ENCODE results near the gene CTDSP2.
A peak's percentile ranks its signal among the peaks of the same experiment; 100 is the strongest.
"Not testable (repeated sequence)": the region's sequence is repeated elsewhere in the genome, so short reads cannot be mapped to it uniquely, and the experiment has no call there.

CTDSP2 gene

GRCh38 chr12:57820119-57820518 lies 26.4 kb downstream of the CTDSP2 start:
- peak in 1 of 10 donors; percentile 30 for DNase-seq
- intact Hi-C loops (cut with DNase I): not testable (repeated sequence)

DNA sequence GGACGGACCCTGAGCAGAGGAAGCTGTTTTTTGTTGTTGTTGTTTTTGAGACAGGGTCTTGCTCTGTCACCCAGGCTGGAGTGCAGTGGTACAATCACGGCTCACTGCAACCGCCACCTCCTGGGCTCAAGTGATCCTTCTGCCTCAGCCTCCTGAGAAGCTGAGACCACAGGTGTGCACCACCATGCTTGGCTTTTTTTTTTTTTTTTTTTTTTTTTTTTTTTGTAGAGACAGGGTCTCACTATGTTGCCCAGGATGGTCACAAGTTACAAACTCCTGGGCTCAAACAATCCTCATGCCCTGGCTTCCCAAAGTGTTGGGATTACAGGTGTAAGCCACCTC lies 28.6 kb downstream of the CTDSP2 start:
- peak in 1 of 10 donors; percentile 57 for DNase-seq
- intact Hi-C loops (cut with DNase I): not testable (repeated sequence)

GRCh38 chr12:57817261-57817989 lies 29.1 kb downstream of the CTDSP2 start:
- intact Hi-C loops (cut with DNase I): no loop called here
- peak in 1 of 10 donors; percentile 49 for DNase-seq

- intact Hi-C loops (cut with DNase I): no loop called here
- DNase-seq: peak in 1 of 10 donors; percentile 43
Observed at GRCh38 chr12:57816855-57817151, 29.7 kb downstream of the CTDSP2 start.

GRCh38 chr12:57816001-57816854 lies 30.3 kb downstream of the CTDSP2 start:
- DNase-seq: peak in 1 of 10 donors; percentile 25
- intact Hi-C loops (cut with DNase I): no loop called here

DNA sequence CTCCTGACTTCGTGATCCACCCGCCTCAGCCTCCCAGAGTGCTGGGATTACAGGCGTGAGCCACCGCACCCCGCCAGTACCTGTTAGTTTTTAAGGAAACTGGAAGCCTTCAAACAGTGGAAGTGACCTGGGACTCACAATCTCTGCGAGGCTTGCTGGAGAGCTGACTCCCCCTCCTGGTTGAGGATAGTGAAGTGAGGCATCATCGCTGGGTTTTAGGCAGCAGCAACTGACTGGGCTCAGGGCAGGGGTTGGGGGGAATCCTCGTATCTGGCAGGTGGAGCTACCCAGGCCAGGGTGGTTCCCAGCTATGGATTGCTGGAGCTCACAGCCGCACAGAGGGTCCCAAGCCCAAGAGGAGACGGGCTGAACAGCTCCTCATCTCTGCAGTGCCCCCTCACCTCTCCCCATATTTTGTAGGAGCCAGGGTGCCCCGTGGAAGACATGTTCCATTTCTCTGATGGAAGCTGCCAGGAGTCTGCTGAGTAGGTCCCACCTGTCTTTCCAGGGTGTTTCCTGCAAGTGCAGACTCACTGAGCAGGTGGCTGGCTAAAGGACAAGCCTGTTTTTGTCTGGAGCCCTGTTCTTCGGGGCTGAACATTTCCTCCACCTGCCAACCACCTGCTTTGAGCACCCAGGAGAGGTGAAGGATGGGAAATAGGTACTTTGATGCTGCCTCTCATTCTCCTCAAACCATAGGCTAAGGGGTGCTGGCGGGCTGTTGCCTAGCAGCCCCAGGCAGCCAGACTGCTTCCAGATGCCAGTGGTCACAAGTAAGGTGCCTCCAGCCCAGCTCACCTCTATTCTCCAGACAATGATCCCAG lies 31.1 kb downstream of the CTDSP2 start:
- DNase-seq: peak in 1 of 10 donors; percentile 75
- intact Hi-C loops (cut with DNase I): no loop called here

DNA sequence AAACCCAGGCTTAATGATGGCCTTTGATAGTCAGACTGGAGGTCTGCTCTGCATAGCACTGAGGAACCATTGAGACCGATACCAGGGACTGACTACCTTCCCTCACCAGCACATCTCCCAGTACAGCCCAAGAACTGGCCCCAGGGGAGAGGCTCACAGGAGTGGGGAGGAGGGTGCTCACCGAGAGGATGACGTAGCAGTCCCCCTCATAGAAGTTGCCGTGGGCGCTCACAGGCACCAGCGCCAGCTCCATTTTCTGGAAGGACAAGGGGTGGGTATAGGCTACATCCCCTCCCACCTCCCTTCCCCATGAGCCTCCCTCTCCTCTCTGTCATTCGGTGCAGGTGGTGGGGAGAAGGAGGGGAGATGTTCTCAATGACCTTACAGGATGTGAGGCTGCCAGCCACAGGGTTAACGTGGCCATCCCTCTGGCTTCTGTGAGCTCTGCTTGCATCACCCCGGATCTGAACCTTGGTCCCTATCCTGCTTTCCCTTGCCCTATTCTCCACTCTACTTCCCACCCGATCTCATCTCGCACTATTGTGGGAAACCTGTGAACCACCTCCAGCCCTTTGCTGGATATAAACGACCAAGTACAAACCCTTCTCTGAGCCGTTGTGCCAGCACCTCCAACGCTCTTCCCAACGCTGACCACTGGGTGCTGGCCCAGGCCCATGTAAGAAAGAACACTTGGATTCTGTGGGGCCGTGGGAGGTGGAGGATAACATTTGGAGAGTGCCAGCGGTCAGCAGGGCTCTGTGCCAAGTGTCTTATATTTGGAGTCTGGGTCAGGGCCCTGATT lies 32.4 kb downstream of the CTDSP2 start:
- intact Hi-C loops (cut with DNase I): no loop called here
- peak in 1 of 10 donors; percentile 84 for DNase-seq

- DNase-seq: peak in 1 of 10 donors; percentile 61
- intact Hi-C loops (cut with DNase I): no loop called here
Observed at GRCh38 chr12:57813111-57813970, 33.2 kb downstream of the CTDSP2 start.

- peak in 1 of 10 donors; percentile 53 for DNase-seq
Observed at GRCh38 chr12:57811028-57811755, 35.3 kb downstream of the CTDSP2 start.

DNA sequence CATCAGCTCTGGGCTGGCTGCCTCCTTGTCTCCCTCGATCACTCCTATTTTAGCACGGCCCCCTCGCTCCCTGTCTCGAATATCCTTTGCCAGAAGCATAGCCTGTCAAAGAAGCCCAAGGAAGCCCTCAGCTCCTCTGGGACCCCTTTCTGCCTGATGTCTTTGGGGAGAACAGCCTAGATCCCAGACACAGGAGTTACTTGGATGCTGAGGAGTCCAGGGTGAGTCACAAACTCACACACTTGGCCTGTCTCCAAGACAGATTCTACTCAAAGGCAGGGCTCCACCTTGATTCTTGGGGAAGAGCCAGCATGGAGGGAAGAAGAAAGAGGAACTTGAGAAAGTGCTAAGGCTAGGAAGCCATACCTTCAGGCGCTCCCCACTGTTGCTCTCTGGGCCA lies 36.1 kb downstream of the CTDSP2 start:
- intact Hi-C loops (cut with DNase I): no loop called here
- DNase-seq: peak in 1 of 10 donors; percentile 25

More at GRCh38 chr12:57811028-57811755, 35.3 kb downstream of the CTDSP2 start:
- intact Hi-C loops (cut with DNase I): no loop called here

DNA sequence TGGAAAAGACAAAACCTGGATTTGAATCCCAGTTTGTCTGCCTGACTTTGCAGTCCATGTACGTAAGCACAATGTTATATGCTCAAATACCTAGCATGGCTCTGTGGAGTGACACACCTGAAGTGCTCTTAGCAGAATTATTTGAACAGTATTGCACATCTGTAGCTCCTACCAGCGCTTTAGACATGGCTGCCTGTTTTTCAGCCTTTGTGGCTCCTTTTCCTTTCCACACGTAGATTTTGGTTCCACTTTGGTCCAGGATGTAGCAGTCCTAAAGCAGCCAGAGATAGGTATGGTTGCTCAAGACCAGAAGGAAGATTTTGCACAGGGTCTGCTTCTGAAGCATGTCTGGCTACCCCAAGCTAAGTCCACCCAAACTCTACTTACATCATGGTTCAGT lies 37.1 kb downstream of the CTDSP2 start:
- DNase-seq: no peak
- intact Hi-C loops (cut with DNase I): no loop called here

DNA sequence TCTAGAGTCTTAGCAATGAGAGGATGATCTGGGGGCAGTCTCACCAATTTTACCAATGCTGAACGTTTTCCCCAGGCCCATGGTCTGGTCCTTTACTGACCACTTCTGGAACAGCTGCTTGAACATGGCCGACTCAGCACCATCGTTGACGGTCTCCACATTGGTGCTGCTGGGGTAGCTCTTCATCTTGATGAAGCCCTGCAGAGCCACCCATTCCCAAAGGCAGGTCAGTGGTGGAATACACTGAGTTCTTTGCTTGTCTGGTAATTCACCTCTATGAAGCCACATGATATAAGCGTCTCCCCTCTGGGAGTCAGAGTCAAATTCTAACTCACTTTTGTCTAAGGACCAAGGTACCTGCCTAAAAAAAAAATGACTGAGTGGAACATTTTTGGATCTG lies 38.2 kb downstream of the CTDSP2 start:
- DNase-seq: peak in 1 of 10 donors; percentile 57
- intact Hi-C loops (cut with DNase I): no loop called here

GRCh38 chr12:57807285-57807684 lies 39.2 kb downstream of the CTDSP2 start:
- DNase-seq: peak in 1 of 10 donors; percentile 40
- intact Hi-C loops (cut with DNase I): no loop called here

GRCh38 chr12:57806677-57807076 lies 39.9 kb downstream of the CTDSP2 start:
- intact Hi-C loops (cut with DNase I): no loop called here
- DNase-seq: no peak

DNA sequence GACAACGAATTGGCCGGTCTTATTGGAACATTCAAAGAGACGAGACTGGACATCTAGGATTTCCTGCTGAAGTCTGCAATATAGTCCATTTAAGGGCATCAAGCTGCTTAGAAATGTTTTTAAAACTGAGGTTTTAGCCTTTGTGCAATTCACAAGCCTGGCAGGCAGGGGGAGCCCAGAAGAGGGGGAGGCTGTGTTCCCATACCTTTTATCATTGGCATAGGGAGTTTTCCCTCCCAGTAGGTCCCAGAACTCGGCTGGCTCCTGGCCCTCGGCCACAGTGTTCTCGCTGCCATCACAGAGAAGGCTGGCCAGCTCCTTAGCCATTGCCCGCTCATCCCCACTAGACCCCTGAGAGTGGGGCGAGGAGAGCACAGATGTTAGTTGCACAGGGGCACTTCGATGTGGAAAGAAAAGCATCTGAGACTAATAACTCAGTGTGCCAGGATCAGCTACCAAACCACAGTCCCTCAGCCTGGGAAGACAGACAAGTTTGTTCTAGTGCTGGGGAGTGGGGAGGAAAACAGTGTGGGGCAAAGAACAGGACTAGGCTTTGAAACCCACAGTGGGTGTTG lies 43.1 kb downstream of the CTDSP2 start:
- intact Hi-C loops (cut with DNase I): no loop called here
- DNase-seq: peak in 5 of 10 donors; percentile 30 to 89 (median 51)

- intact Hi-C loops (cut with DNase I): no loop called here
- no peak for DNase-seq
Observed at GRCh38 chr12:57802607-57803006, 43.9 kb downstream of the CTDSP2 start.

DNA sequence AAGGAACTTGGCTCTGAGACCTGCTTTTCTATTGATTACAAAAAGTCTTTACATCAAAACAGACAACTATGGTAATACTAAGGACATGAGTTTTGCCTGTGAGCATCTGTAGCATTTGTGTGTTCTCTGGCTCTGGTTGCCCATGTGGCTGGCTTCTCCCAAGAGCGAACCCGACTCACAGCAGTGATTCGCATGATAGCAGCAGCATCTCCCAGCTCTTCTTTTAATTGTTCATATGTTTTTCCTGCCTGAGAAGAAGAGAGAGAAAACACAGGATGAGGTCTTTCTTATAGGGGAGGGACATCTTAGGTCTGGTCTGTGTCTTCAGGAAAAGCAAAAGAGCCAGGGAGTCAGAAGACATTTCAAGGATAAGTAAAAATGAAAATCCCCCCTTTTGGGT lies 45.6 kb downstream of the CTDSP2 start:
- DNase-seq: no peak
- intact Hi-C loops (cut with DNase I): no loop called here

DNA sequence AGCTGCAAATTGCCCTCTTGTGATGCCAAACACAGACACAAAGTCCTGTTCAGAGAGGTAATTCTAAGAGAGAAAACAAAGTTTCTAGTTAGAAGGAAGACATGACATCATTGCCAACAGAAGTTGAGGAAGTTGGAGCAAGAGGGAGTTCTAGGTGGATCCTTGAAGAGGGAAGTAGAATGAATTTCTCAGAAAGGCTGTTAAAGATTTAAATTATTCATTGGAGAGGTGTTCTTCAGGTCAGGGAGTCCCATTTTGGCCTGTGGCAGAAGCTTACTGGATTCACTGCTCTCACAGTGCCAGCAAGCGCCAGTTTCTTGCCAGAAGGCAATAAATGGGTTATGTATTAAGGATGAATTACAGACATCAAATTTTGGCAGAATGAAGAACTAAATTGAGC lies 48.6 kb downstream of the CTDSP2 start:
- peak in 1 of 10 donors; percentile 17 for DNase-seq
- intact Hi-C loops (cut with DNase I): no loop called here

All from posterior cingulate gyrus (tissue), 11 donors.